AG10803 (cell line): Measurements from ENCODE around the gene PRMT5.

Experiments
- DNase-seq: peaks from one replicate; pipeline ENCODE4 v3.0.0; 2010; ENCODE audit warnings: low read depth
- H3K4me3 ChIP-seq: 2 replicates; pipeline ENCODE4 v1.5.1; 2011; ENCODE audit warnings: mild to moderate bottlenecking, low read length, control low read depth
- TF ChIP-seq, protein P1 (sequence below): conservative IDR thresholded peaks from 2 replicates; pipeline ENCODE4 v1.5.1; 2011; ENCODE audit warnings: mild to moderate bottlenecking, low read length, control low read depth, inconsistent platforms

Gene PRMT5

DNA sequence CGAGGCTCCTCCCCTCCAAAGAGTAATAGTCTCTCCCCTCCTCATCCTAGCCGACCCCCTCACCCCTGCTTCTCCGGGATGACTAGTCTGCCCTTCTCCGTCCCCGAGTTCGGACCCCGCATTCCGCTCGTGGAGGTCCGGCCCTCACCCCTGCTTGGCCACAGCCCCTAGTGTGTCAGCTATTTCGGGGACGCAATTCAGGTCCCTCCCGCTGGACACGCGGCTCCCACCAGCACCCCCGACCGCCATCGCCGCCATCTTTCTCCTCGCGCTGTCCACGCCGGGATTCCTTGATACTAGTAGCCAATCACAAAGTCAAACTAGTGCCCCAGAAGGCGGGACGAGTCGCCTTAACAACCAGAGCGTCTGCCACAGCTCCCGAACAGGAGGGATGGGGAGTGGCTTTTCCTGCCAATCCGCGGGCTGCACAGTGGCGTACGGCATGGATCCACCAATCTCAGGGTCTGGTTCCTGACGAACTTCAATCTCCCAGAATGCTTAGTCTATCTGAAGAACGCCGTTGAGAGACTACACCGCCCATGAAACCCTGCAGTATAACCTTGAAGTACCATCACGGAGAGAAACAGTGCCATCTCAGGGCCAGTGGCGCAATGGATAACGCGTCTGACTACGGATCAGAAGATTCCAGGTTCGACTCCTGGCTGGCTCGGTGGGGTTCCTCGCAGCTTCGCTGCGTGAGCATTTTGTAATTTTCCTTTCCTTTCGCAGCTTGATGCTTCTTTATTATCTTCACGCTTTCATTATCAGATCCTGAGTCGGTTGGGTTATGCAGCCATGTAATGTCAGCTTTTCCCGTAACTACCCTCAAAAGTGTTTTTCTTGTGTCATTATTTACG lies at the start of gene PRMT5:
Gene PRMT5, minus strand, starts transcription at position 273 of the 857 bp plus-strand sequence. Its CDS starts 15 bp downstream, at position 258.
- H3K4me3 ChIP-seq, result peak within 1 kb of the TSS; percentile 99
- TF ChIP-seq, protein P1, sequence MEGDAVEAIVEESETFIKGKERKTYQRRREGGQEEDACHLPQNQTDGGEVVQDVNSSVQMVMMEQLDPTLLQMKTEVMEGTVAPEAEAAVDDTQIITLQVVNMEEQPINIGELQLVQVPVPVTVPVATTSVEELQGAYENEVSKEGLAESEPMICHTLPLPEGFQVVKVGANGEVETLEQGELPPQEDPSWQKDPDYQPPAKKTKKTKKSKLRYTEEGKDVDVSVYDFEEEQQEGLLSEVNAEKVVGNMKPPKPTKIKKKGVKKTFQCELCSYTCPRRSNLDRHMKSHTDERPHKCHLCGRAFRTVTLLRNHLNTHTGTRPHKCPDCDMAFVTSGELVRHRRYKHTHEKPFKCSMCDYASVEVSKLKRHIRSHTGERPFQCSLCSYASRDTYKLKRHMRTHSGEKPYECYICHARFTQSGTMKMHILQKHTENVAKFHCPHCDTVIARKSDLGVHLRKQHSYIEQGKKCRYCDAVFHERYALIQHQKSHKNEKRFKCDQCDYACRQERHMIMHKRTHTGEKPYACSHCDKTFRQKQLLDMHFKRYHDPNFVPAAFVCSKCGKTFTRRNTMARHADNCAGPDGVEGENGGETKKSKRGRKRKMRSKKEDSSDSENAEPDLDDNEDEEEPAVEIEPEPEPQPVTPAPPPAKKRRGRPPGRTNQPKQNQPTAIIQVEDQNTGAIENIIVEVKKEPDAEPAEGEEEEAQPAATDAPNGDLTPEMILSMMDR, result no peak
- peak; percentile 100 for DNase-seq

DNA sequence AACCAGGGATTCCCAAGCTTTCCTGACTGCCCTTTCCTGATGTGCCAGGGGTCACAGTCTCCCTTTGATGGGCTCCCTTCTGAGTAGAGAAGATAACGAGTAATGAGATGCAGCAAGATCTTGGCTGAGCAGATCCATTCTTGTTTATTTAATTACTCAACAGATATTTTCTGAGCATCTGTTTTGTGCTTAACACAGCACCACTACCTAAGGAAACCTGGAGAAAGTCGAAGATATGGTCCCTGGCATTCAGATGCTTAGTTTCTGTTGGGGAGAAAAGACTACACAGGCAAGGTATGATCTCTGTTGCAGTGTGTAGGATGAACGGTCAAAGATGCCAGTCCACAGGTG lies 49.3 kb upstream of the PRMT5 start:
- TF ChIP-seq, protein P1, result no peak
- H3K4me3 ChIP-seq, result peak overlapping the region; percentile 54
- no peak for DNase-seq

DNA sequence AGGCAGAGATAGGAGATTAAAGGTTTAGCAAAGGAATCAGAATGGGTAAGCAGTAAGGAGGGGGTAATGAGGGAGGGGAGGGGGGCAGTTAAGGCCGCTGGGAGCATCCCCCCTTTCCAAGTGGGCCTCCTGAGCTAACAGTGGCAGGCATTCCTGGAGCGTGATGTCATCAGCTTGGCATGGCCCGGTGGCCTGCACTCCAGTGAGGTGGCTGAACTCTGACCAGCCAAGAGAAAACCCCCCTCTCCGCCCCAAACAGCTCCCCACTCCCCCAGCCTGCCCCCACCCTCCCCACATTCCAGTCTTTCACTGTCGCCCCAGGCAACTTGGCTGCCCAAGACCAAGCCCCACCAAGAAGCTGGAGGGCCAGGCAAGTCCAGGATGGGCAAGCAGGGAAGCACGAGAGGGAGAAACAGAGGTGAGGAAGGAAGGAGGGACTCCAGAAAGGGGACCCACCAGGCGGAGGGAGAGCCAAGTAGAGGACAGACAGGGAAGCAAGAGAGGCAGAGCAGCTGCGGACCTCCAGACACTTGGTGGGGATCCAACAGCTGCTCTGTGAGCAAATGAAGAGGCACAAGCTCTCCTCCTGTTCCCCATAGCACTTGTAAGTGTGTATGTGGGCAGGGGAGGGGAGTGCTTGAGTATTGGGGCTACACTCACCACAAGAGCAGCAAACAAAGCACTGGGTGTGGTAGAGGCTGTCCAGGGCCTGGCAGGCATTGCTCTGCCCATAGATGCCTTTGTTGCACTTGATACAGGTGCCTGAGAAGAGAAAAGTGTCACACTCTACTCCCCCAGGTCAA lies 48.7 kb upstream of the PRMT5 start:
- TF ChIP-seq, protein P1, result no peak
- H3K4me3 ChIP-seq, result peak overlapping the region; percentile 54
- DNase-seq, result peak; percentile 90

GRCh38 chr14:22977434-22977683 lies 48.2 kb upstream of the PRMT5 start:
- peak overlapping the region; percentile 22; the same call in 1 of the 2 replicates for H3K4me3 ChIP-seq
- TF ChIP-seq, protein P1, result no peak
- DNase-seq, result no peak

DNA sequence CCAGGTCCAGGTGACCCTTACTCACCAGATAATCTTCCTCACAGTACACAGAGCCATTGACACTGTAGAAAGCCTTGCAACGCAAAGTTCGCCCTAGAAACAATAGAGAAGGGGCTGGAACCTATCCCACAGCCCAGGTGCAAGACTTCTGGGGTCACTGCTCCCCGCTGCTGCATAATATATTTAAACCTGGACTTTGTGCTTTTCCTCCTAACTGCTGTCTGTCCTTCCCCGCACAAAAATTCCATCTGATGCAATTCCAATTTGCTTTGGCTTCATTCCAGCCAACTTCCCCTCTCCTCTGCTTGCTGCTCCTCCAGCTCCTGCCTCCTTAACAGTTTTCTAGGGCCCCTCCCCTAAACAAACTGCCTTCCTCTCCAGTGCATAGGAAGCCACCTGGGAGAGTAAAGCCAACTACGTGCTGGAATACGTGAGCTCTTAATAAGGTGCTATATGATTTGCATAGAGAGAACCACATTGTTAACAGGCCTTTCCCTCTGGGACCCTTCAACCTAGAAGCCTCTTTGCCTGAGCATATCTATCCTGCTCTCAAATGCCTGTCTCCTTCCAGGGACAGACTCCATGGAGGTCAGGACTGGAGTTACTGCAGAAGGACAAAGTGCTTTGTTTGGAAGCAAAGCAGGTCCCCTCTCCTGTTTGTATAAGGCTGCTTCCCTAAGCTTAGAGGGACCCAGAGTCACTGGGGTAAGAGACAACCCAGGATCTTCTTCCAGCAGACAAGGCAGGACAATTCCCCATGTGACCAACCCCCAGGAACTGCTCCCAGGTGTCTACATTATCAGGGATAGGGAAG lies 47.7 kb upstream of the PRMT5 start:
- TF ChIP-seq, protein P1, result no peak
- H3K4me3 ChIP-seq, result peak overlapping the region; percentile 22; the same call in 1 of the 2 replicates
- DNase-seq, result peak; percentile 57

- DNase-seq, result no peak
- no peak overlapping the region for H3K4me3 ChIP-seq
- TF ChIP-seq, protein P1, result no peak
Observed at GRCh38 chr14:22974530-22975313, 45.5 kb upstream of the PRMT5 start.
